Measurements from ENCODE around the gene ADRA2C.

DNA sequence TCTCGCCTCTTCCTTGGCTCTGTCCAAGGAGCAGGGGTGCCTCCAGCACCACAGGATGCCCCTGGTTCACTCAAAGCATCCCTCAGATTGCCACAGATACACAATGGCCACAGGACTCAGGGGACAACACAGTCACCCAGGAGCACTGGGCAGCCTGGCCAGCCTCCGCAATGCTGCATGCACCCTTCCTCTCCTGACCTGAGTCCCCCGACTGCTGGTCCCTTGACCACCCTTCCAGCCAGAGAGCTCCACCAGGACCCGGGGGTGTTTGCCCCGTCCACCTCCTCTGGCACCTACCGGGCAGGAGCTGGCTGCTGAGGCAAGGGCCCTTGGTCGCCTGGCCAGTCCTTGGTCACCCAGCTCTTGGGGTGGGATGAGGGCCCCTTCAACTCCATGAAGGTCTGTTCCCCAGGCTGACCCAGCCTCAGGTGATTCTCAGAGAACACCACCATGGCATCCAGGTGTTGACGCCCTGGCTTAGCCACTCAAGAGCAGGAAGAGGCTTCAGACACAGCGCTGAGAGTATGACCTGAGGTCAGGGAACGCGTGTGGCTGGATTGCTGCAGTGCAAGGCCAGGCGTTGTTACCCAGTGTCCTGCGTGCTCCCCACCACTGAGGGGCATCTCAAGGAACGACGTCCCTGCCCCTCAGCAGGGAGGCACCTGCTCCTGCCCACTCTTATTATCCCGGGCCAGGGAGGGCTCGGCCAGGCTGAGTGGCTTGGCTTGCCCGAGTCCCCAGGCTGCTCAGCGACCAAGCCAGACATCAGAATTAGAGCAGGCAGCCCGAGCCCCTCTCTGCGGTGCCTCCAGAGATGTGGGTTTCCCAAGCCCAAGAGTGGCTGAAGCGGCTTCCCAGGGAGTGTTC lies 10.2 kb downstream of the ADRA2C start:
- TF ChIP-seq, protein P1, sequence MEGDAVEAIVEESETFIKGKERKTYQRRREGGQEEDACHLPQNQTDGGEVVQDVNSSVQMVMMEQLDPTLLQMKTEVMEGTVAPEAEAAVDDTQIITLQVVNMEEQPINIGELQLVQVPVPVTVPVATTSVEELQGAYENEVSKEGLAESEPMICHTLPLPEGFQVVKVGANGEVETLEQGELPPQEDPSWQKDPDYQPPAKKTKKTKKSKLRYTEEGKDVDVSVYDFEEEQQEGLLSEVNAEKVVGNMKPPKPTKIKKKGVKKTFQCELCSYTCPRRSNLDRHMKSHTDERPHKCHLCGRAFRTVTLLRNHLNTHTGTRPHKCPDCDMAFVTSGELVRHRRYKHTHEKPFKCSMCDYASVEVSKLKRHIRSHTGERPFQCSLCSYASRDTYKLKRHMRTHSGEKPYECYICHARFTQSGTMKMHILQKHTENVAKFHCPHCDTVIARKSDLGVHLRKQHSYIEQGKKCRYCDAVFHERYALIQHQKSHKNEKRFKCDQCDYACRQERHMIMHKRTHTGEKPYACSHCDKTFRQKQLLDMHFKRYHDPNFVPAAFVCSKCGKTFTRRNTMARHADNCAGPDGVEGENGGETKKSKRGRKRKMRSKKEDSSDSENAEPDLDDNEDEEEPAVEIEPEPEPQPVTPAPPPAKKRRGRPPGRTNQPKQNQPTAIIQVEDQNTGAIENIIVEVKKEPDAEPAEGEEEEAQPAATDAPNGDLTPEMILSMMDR (IDR thresholded peaks at IDR 0.05) = no peak
- TF ChIP-seq POLR2A (IDR thresholded peaks at IDR 0.05) = no peak
